HG02840 (cell line): ENCODE data around the gene MYLK2.

Experiments
- ATAC-seq: cut with Tn5 transposase; IDR thresholded peaks from one replicate; pipeline ENCODE4 v1.9.1; 2021; ENCODE audit warnings: mild to moderate bottlenecking, moderate library complexity, moderate number of reproducible peaks; ENCODE audit not compliant: unreplicated experiment, low FRiP score

Gene MYLK2

DNA sequence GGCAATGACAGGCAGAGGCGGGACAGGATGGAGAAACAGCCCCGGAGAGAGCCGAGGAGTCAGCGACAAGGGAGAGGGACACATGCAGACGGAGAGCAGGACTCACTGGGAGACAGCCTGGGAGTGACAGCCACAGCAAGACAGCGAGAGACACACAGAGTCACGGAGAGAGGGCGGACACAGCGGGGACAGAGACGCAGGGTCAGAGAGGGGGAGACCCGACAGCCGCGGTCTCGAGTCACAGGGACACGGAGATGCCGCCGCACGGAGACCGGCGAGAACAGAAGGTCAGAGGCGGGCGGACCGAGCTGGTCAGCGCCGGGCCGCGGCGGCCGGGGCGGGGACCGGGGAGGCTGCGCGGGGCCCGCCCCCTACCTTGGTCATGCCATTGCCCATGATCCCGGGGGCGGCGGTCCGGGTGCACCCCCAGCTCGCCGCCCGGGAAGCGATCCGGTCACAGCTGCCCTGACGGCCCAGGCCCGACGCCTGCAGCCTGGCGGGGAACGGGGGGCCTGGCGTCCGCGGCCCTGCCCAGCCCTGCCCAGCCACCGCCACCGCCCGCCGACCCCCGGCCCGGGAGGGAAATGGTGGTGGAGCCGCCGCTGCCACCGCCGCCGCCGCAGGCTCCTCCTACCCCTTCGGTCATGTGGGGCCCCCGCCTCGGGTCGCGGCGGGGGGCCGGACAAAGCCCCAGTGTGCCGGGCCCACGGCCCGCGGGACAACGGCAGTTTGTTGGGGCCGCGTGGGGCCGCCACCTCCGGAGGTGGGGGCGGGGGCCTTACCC, 51.0 kb downstream of the MYLK2 start, which contains the start of the genes DUSP15 and TTLL9:
DUSP15 (minus strand) TSS at position 586 of the 784 bp plus-strand sequence; CDS start at position 396, 190 bp downstream.
TTLL9 (plus strand) TSS at position 693 of the 784 bp plus-strand sequence. CDS start 493 bp downstream, outside the sequence.
- no peak for ATAC-seq

DNA sequence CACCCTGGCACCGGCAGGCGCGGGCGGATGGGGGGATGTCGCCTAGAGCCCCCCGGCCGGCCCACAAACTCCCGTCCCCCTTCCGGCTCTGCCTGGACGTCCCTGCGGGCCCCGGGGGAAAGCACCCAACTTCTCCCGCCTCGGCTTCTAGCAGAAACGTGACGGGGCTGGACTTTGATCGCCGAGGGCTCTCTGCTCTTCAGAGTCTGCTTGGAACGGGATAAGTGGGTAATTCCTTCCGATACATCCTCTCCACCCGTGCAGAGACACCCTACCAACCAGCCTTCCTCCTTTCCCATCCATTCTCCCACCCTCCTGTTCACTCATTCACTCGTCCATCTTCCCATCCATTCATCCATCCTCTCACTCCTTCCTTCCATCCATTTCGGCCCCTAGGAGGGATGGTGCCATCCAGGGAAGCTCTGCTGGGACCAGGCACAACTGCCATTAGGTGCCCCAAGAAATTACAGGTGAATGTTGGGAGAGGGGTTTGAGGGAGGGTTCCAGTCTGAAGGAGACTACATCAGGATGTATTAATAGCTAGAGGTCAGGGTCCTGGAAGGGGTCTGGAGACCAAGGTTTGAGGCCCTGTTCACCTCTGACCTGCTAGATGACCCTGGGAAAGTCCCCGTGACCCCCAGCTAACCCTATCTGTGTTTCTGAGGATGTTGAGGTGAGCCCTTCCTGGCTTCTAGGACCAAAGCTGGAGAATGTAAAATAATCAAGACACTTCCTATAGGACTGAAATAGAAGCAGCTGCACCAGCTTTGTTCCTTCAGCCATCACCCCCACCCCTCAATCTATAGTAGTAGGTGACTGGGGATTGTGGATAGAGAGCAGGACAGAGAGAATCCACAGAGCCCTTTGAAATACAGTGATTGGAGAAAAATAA, 51.8 kb downstream of the MYLK2 start:
- ATAC-seq, result no peak

DNA sequence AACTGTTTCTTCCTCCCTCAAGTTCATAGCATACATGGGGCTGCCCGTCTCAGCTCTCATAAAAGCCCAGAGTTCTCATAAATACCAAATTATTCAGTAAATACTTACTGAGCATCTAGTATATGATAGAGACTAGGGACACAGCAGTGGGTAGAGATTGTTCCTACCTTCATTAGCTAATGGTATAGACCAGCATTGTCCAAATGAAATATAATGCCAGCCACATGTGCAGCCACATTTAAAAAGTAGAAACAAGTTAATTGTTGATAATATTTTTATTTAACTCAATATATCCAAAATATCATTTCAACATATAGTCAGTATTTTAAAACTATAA, 52.4 kb downstream of the MYLK2 start:
- ATAC-seq, result no peak

DNA sequence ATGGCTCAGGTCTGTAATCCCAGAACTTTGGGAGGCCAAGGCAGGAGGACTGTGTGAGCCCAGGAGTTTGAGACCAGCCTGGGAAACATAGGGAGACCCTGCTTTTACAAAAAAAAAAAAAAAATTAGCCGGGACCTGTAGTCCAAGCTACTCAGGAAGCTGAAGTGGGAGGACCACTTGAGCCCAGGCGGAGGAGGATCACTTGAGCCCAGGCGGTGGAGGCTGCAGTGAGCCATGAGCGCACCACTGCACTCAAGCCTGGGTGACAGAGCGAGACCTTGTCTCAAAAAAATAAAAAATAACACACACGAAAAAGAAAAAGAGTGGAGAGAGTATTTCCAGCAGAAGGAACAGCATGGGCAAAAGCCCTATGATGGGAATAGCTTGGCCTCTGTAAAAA, 53.2 kb downstream of the MYLK2 start:
- no peak for ATAC-seq

DNA sequence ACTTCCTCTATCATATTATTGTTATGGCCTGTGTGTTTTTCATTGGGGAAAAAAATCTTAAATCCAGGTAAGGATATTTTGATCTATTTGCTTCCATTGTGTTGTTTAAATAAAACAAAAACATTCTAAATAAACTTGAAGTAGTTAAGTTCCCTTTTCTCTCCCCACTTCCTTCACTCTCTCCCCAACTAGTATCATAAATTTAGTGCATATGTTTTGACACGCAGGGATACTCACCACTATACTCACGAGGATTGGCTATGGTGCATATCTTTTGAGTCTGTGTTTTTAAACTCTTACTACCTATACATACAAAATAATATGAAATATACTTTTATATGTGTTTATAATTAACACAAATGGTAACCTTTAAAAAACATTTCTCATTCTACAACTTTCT, 56.5 kb downstream of the MYLK2 start:
- ATAC-seq, result no peak

DNA sequence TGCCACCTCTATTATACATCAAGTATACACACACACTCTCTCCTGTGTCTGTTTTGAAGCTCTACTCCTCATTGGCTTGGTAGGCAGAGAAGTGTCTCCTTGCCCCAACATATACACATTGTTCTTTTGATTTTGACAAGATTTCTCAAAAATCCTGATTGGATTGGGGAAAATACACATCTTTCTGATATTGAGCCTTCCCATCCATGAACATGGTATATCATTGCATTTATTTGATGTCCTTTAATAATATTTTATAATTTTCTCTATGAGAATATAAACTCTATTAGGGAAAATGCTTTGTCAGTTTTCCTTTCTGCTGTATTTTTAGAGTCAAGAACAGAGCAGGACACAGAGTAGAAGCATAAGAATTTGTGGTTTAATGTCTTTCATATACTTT, 58.5 kb downstream of the MYLK2 start:
- ATAC-seq, result no peak

DNA sequence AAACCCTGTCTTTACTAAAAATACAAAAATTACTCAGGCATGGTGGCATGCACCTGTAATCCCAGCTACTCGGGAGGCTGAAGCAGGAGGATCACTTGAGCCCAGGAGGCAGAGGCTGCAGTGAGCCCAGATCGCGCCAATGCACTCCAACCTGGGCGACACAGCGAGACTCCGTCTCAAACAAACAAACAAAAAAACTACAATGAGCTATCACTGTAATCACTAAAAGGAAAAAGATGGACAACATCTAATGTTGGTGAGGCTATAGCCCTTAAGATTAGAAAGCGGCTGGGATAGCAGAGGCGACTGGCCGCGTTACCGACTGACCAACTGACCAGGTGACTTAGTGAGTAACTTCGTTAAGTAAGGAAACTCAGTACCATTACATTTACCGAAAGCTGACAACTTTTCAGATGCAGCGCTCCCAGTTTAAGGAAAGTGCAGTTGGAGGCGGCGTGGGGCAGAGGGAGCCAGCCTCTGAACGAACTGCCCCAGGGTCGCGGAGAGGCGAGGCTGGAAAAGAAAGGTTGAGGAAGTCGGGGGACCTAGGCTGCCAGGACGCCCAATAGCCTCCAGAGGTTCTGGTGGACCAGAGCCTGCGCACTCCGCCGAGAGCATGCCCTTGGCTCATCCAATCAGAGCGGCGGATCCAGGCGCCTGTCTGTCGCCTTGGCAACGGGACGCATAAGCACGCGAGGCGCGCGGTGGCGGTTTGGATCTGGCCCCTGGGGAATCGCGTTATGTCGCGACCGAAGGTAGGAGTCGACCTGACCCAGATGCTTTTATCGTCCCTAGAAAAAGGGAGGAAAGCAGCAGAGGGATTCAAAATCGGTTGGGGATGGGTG, 60.2 kb downstream of the MYLK2 start:
- peak; percentile 66 for ATAC-seq

DNA sequence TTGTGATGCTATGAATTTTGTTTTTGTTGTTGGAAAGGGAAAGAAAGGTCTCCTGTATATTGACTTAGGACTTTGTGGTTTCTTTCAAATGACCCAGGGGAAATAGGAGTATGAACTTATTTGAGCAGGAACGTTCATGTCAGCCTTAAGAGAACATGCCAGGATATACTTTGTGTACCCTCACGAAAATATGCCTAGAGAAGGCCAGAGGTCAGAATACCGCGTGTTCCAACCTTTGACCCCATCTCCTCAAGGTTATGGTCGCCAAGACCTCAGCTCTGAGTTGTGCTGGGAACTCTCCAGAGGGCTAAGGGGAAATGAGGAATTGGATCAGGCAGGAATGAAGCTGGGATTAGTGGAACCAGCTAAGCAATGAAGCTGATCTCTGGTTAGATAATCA, 62.8 kb downstream of the MYLK2 start:
- ATAC-seq, result no peak

DNA sequence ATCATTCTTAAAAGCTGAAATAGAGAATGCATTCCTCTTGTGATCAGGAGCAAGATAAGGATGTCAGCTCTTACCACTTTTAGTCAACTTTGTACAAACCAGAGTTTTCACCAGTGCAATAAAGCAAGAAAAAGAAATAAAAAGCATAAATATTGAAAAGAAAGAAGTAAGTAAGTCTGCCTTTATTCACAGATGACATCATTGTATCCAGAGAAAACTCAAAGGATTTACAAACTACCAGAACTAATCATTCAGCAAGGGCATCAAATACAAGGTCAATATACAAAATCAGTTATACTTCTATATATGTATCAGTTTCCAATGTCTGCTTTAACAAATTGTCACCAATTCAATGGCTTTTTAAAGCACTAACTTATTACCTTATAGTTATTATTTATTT, 64.7 kb downstream of the MYLK2 start:
- no peak for ATAC-seq
